OCI-LY1 (cell line): ENCODE data around the gene DNAI7.

ENCODE experiments used
- H2AFZ ChIP-seq: fragments of 200-600 bp; sonication (generic), shearing (Covaris generic); 2 replicates; pipeline ENCODE4 v1.6.0; 2014; ENCODE audit warnings: antibody characterized with exemption, mild to moderate bottlenecking, low read length
- H3F3A ChIP-seq: fragments of 200-600 bp; sonication (generic), shearing (Covaris generic); 2 replicates; pipeline ENCODE4 v1.6.0; 2014; ENCODE audit warnings: mild to moderate bottlenecking, antibody characterized with exemption, low read length, moderate library complexity; ENCODE audit not compliant: insufficient read depth
- H3K27ac ChIP-seq: fragments of 200-600 bp; sonication (generic); 2 replicates; pipeline ENCODE4 v1.5.1; 2014; ENCODE audit warnings: low read length, mixed run types, mild to moderate bottlenecking, low read depth; ENCODE audit not compliant: poor library complexity, severe bottlenecking
- H3K27me3 ChIP-seq: fragments of 200-600 bp; sonication (generic); 2 replicates; pipeline ENCODE4 v1.6.0; 2014; ENCODE audit warnings: antibody characterized with exemption, mild to moderate bottlenecking, low read length, moderate library complexity; ENCODE audit not compliant: insufficient read depth
- H3K36me3 ChIP-seq: fragments of 200-600 bp; sonication (generic); 2 replicates; pipeline ENCODE4 v1.6.1; 2014; ENCODE audit warnings: mild to moderate bottlenecking, antibody characterized with exemption, low read length, moderate library complexity, mixed read lengths; ENCODE audit not compliant: insufficient read depth
- H3K4me1 ChIP-seq: fragments of 200-600 bp; sonication (generic); 2 replicates; pipeline ENCODE4 v1.5.1; 2014; ENCODE audit warnings: mild to moderate bottlenecking, low read length, moderate library complexity; ENCODE audit not compliant: insufficient read depth, severe bottlenecking
- H3K4me2 ChIP-seq: fragments of 200-600 bp; sonication (generic), shearing (Covaris generic); 2 replicates; pipeline ENCODE4 v1.6.1; 2014; ENCODE audit warnings: low read length
- H3K4me3 ChIP-seq: fragments of 200-600 bp; sonication (generic); 2 replicates; pipeline ENCODE4 v1.5.1; 2014; ENCODE audit warnings: low read length, low read depth, mild to moderate bottlenecking, mixed read lengths; ENCODE audit not compliant: poor library complexity, severe bottlenecking
- H3K79me2 ChIP-seq: fragments of 200-600 bp; shearing (Covaris generic); 2 replicates; pipeline ENCODE4 v1.6.1; 2016; ENCODE audit warnings: mixed run types, low read length, mixed read lengths; ENCODE audit not compliant: insufficient read depth
- H3K9ac ChIP-seq: fragments of 200-600 bp; sonication (generic), shearing (Covaris generic); 2 replicates; pipeline ENCODE4 v1.6.1; 2014; ENCODE audit warnings: mild to moderate bottlenecking, low read length, mixed read lengths
- H3K9me2 ChIP-seq: fragments of 200-600 bp; sonication (generic), shearing (Covaris generic); 2 replicates; pipeline ENCODE4 v1.6.1; 2014; ENCODE audit warnings: low read depth, mild to moderate bottlenecking, low read length, mixed read lengths
- H3K9me3 ChIP-seq: fragments of 200-600 bp; shearing (Covaris generic); 2 replicates; pipeline ENCODE4 v1.6.1; 2014; ENCODE audit warnings: low read length, mixed read lengths
- H4K20me1 ChIP-seq: fragments of 200-600 bp; sonication (generic), shearing (Covaris generic); 2 replicates; pipeline ENCODE4 v1.6.0; 2016; ENCODE audit warnings: mild to moderate bottlenecking, low read length; ENCODE audit not compliant: insufficient read depth
- EZH2 ChIP-seq: fragments of 200-600 bp; sonication (generic), shearing (Covaris generic); IDR thresholded peaks from 2 replicates; pipeline ENCODE4 v1.8.0; 2017; ENCODE audit warnings: borderline replicate concordance, mixed run types, mild to moderate bottlenecking, antibody characterized with exemption, low read length, moderate library complexity, mixed read lengths
- TF ChIP-seq, protein P1 (sequence below): fragments of 200-600 bp; sonication (generic), shearing (Covaris generic); IDR thresholded peaks from 2 replicates; pipeline ENCODE4 v1.5.1; 2017; ENCODE audit warnings: mild to moderate bottlenecking, antibody characterized with exemption, low read length, moderate library complexity, mixed read lengths

The DNAI7 gene

DNA sequence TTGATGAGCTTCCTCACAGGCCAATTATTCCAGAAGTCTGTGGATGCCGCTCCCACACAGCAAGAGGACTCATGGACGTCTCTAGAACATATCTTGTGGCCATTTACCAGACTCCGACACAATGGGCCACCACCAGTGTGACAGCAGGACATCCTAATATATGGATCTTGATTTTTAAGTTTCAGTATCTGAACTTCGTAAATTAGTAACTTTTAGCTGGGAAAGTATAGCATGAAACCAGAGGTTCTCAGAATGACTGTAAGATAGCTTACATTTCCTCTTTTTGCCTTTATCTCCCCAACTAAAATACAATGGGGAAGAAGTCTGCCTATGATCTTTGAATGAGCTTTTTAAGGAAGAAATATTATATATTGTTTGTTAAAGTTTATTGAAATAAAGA, 87.0 kb downstream of the DNAI7 start:
- Histone ChIP-seq H3K9me3 (no peaks in the 10 kb centered on the region), H3F3A (peaks cover 22% of the 10 kb centered on the region; the same call in 1 of the 2 replicates), H2AFZ (no peak overlapping the region), H3K4me1 (no peaks in the 10 kb centered on the region), H3K36me3 (peaks cover 68% of the 10 kb centered on the region), H3K4me3 (no peak overlapping the region), H4K20me1 (no peaks in the 10 kb centered on the region), H3K79me2 (no peaks in the 10 kb centered on the region), H3K9me2 (no peaks in the 10 kb centered on the region), H3K4me2 (no peak overlapping the region), H3K27ac (no peak overlapping the region), H3K9ac (no peak overlapping the region), H3K27me3 (no peaks in the 10 kb centered on the region)
- TF ChIP-seq, protein P1, sequence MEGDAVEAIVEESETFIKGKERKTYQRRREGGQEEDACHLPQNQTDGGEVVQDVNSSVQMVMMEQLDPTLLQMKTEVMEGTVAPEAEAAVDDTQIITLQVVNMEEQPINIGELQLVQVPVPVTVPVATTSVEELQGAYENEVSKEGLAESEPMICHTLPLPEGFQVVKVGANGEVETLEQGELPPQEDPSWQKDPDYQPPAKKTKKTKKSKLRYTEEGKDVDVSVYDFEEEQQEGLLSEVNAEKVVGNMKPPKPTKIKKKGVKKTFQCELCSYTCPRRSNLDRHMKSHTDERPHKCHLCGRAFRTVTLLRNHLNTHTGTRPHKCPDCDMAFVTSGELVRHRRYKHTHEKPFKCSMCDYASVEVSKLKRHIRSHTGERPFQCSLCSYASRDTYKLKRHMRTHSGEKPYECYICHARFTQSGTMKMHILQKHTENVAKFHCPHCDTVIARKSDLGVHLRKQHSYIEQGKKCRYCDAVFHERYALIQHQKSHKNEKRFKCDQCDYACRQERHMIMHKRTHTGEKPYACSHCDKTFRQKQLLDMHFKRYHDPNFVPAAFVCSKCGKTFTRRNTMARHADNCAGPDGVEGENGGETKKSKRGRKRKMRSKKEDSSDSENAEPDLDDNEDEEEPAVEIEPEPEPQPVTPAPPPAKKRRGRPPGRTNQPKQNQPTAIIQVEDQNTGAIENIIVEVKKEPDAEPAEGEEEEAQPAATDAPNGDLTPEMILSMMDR = no peak
- no peak for TF ChIP-seq EZH2

DNA sequence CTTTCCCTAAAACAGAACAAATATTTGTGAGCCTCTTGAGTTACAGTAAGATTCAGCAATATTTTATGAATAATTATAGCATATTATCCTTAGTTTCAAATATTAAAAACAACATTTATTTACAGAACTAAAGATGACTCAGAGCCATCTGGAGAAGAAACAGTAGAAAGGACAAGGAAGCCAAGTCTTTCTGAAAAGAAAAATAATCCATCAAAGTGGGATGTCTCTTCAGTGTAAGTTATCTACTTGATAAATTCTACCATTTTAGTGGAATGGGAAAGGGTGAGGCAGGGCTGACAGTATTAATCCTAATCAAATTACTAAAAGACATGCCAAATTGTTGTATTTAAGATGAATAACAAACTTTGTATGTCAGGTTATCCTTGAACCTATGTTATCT, 88.1 kb downstream of the DNAI7 start:
- Histone ChIP-seq H4K20me1 (no peaks in the 10 kb centered on the region), H3K9ac (no peak overlapping the region), H3K79me2 (no peaks in the 10 kb centered on the region), H3K4me3 (no peak overlapping the region), H3K9me3 (no peaks in the 10 kb centered on the region), H3K27ac (no peak overlapping the region), H3F3A (peaks cover 22% of the 10 kb centered on the region; the same call in 1 of the 2 replicates), H3K9me2 (no peaks in the 10 kb centered on the region), H3K27me3 (no peaks in the 10 kb centered on the region), H3K36me3 (peaks cover 79% of the 10 kb centered on the region), H2AFZ (no peak overlapping the region), H3K4me1 (no peaks in the 10 kb centered on the region), H3K4me2 (no peak overlapping the region)
- TF ChIP-seq EZH2 = no peak

DNA sequence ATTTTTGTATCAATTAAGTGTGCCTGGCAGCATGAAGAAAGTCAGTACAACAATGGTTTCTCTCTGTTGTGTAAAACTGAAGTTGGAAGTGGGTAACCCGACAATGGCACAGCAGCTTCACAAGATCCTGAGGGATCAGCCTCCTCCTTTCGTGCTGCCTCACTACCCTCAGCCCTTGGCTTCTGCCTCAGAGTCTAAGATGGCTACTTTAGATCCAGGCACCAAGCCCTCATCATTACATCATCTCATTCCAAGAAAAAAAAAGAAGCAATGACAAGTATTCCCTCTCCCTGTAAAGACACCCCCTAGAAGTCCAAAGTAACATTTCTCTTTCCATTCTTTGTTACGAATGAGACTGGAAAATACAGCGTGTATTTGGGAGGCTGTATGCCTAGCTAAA, 92.6 kb downstream of the DNAI7 start:
- Histone ChIP-seq H3K9me2 (no peaks in the 10 kb centered on the region), H3K27ac (no peak overlapping the region), H2AFZ (no peak overlapping the region), H3K36me3 (peaks cover 93% of the 10 kb centered on the region), H3F3A (peaks cover 20% of the 10 kb centered on the region; the same call in 1 of the 2 replicates), H3K4me2 (no peak overlapping the region), H3K4me3 (no peak overlapping the region), H3K4me1 (no peaks in the 10 kb centered on the region), H4K20me1 (no peaks in the 10 kb centered on the region), H3K27me3 (no peaks in the 10 kb centered on the region), H3K9ac (no peak overlapping the region), H3K79me2 (no peaks in the 10 kb centered on the region), H3K9me3 (no peaks in the 10 kb centered on the region)
- no peak for TF ChIP-seq EZH2
- TF ChIP-seq, protein P1 = no peak

DNA sequence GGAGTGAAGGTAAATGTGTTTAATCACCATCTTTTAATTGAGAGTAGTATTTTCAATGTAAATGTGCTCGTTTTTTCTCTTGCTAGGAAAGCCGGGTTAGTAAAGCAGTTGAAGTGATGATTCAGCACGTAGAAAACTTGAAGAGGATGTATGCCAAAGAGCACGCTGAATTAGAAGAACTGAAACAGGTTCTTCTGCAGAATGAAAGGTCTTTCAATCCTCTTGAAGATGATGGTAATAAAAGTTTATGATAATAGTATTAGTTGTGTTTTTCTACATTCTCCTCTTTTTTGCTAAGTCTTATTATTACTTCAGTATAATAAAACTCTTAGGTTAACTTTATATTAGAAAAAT, 93.9 kb downstream of the DNAI7 start:
- H3K4me2 ChIP-seq = no peak overlapping the region
- no peaks in the 10 kb centered on the region for H3K4me1 ChIP-seq
- H3K4me3 ChIP-seq = no peak overlapping the region
- no peaks in the 10 kb centered on the region for H3K27me3 ChIP-seq
- no peak overlapping the region for H3K27ac ChIP-seq
- H3F3A ChIP-seq = peaks cover 23% of the 10 kb centered on the region; the same call in 1 of the 2 replicates
- no peaks in the 10 kb centered on the region for H3K9me2 ChIP-seq
- H3K9me3 ChIP-seq = no peaks in the 10 kb centered on the region
- no peak overlapping the region for H3K9ac ChIP-seq
- H3K36me3 ChIP-seq = peaks cover 98% of the 10 kb centered on the region
- no peak for TF ChIP-seq EZH2
- TF ChIP-seq, protein P1 = no peak
- no peaks in the 10 kb centered on the region for H3K79me2 ChIP-seq
- no peaks in the 10 kb centered on the region for H4K20me1 ChIP-seq
- H2AFZ ChIP-seq = no peak overlapping the region
